Neutrophil (primary cell): ENCODE data around the gene CCBE1.
"Not testable (repeated sequence)": the region's sequence is repeated elsewhere in the genome, so short reads cannot be mapped to it uniquely, and the experiment has no call there.

Experiments
- H3K27ac ChIP-seq: fragments of 200-600 bp; sonication (generic); 2 replicates; pipeline ENCODE4 v1.5.1; 2016; ENCODE audit warnings: mild to moderate bottlenecking, moderate library complexity
- H3K27me3 ChIP-seq: fragments of 200-600 bp; sonication (generic); 2 replicates; pipeline ENCODE4 v1.6.0; 2016; ENCODE audit warnings: mild to moderate bottlenecking
- H3K36me3 ChIP-seq: fragments of 200-600 bp; sonication (generic); 2 replicates; pipeline ENCODE4 v1.5.1; 2017
- H3K4me1 ChIP-seq, 2 experiments: fragments of 200-600 bp in 1 of 2; sonication (generic) in 1 of 2; 1 replicate in 1 of 2; 2 replicates in 1 of 2; pipeline versions ENCODE4 v1.5.1 to v1.6.1; 2013 to 2016; ENCODE audit warnings: low read depth in 1 of 2, low read length in 1 of 2, mild to moderate bottlenecking in 1 of 2, moderate library complexity in 1 of 2; ENCODE audit not compliant: control insufficient read depth in 1 of 2, insufficient read depth in 1 of 2
- H3K4me3 ChIP-seq, 2 experiments: fragments of 200-600 bp in 1 of 2; sonication (generic) in 1 of 2; 1 replicate in 1 of 2; 2 replicates in 1 of 2; pipeline ENCODE4 v1.5.1; 2013 to 2016; ENCODE audit warnings: low read depth in 1 of 2, low read length in 1 of 2, mild to moderate bottlenecking in 1 of 2, moderate library complexity in 1 of 2
- H3K9me3 ChIP-seq: fragments of 200-600 bp; sonication (generic); 2 replicates; pipeline ENCODE4 v1.5.1; 2016
- CTCF ChIP-seq: fragments of 200-600 bp; sonication (generic); IDR thresholded peaks from 2 replicates; pipeline ENCODE4 v1.5.1; 2016; ENCODE audit warnings: antibody characterized with exemption

The CCBE1 gene

DNA sequence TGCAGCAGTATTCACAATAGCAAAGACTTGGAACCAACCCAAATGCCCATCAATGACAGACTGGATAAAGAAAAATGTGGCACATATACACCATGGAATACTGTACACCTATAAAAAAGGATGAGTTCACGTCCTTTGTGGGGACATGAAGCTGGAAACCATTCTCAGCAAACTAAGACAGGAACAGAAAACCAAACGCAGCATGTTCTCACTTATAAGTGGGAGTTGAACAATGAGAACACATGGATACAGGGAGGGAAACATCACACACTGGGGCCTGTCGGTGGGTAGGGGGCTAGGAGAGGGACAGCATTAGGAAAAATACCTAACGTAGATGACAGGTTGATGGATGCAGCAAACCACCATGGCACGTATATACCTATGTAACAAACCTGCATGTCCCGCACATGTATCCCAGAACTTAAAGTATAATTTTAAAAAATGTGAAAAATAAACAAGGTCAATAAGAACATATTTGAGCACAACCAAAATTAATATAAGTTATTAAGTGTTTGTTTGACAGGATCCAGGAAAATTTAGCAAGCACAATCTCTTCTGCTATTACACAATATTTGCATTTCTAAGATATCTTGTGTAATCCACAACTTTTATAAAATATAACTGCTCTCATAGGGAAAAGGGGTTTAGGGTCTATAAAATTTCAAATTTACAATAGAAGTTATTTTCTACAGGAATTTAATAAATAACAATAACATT, 22.9 kb downstream of the CCBE1 start:
- no peaks in the 10 kb centered on the region for H3K9me3 ChIP-seq
- H3K4me1 ChIP-seq = no peaks in the 10 kb centered on the region
- no peak overlapping the region for H3K27ac ChIP-seq
- H3K27me3 ChIP-seq = no peaks in the 10 kb centered on the region
- no peak for TF ChIP-seq CTCF
- H3K36me3 ChIP-seq = no peaks in the 10 kb centered on the region
- H3K4me3 ChIP-seq = no peak overlapping the region

DNA sequence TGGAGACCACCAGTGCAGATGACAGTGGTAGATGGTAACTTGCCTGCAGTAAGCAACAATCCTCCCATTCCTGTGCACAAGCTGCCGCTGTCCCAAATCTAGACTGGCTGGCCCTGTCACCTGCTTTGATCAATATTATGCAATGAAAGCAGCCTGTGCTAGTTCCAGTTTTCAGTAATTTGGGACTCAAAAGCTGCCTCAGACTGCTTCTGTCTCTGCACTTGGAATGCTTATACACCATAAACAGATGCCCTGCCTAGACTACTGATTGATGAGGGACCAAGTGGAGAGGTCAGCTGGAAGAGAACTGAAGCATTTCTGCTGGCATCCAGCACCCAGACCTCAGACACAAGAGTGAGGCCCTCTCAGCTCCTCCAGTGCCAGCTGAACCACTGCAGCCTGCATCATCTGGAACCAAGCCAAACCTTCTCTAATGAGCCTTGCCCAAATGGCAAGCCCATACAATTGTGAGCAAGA, 24.9 kb downstream of the CCBE1 start:
- no peaks in the 10 kb centered on the region for H3K36me3 ChIP-seq

DNA sequence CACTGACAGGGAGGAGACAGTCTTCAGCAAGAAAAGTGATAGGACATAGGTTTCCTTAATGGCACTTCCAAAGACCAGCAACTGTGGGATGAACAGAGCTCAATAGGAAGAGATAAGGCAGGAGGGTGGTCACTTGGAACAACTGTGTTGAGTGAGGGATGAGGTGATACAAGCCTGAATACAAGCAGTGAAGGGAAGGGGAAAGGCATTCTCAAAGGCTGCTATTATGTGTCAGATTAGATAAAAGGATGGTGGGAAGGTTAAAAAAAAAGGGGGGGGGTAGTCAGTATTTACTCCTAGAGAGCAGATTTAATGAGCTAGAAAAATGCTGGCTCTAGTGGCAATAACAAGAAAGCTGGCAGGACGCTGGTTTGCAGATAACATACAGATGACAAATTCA, 25.7 kb downstream of the CCBE1 start:
- Histone ChIP-seq H3K4me3 (no peak overlapping the region), H3K27ac (no peak overlapping the region), H3K9me3 (no peaks in the 10 kb centered on the region), H3K36me3 (no peaks in the 10 kb centered on the region), H3K4me1 (no peaks in the 10 kb centered on the region), H3K27me3 (no peaks in the 10 kb centered on the region)
- TF ChIP-seq CTCF = no peak

More for the DNA sequence above, 24.9 kb downstream of the CCBE1 start:
- no peaks in the 10 kb centered on the region for H3K27me3 ChIP-seq
- TF ChIP-seq CTCF = no peak
- H3K4me3 ChIP-seq = no peak overlapping the region
- no peak overlapping the region for H3K27ac ChIP-seq
- H3K4me1 ChIP-seq = no peaks in the 10 kb centered on the region
- no peaks in the 10 kb centered on the region for H3K9me3 ChIP-seq

DNA sequence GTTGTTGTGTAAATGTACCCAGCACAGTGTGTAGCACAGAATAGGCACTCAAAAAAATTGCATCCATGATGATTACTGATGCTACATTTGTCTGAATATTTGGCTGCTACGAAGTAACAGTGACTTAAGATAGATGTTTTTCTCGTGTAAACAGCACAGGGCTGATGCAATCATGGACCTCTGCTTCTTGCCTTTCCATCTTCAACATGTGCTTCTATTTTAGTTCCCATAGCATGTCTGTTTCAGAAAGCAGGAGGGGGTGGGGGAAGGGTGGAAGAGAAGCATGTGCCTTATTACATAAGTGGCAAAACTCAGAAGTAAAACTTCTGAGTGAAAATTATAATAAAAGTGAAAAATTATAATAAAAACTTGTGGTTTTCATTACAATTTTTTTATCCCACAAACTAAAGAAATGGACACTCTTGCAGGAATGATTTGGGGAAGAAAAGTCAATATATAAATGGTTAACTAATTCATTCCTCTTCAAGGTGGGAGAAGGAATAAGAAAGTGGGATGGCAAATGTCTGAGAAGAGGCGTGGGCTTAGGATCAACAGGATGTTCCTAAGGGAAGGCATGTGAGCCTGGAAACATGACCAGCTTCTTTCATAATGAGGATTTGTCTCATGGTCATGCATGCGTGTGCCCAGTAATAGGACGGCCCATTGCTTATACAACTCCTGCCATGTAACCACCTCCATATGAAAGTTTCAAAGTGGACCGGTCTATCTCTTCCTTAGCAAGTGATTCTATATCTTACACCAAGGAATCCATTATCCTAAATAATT, 27.2 kb downstream of the CCBE1 start:
- Histone ChIP-seq H3K9me3 (no peaks in the 10 kb centered on the region), H3K4me1 (no peaks in the 10 kb centered on the region), H3K4me3 (no peak overlapping the region), H3K27me3 (no peaks in the 10 kb centered on the region), H3K27ac (no peak overlapping the region), H3K36me3 (no peaks in the 10 kb centered on the region)
- TF ChIP-seq CTCF = no peak

DNA sequence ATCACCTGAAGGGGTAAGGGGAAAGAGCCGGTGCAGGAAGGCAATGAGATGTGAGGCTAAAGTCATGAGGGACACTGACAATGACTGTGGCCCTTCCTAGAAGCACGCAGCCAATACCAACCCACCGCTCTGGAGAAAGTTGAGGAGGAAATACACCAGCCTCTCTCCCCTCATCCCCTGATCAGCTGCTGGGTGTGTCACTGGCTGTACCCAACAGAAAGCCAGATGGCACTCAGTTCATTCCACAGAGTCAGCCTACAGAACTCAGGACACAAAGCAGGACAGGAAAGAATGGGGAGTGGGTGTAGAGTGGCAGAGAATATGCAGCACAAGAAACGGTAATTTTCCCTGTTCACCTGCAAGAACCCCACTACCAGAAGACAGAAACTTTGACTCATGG, 29.7 kb downstream of the CCBE1 start:
- H3K27me3 ChIP-seq = peaks cover 1% of the 10 kb centered on the region
- H3K9me3 ChIP-seq = no peaks in the 10 kb centered on the region
- no peaks in the 10 kb centered on the region for H3K4me1 ChIP-seq
- H3K27ac ChIP-seq = no peak overlapping the region
- H3K4me3 ChIP-seq = no peak overlapping the region
- TF ChIP-seq CTCF = no peak
- no peaks in the 10 kb centered on the region for H3K36me3 ChIP-seq

DNA sequence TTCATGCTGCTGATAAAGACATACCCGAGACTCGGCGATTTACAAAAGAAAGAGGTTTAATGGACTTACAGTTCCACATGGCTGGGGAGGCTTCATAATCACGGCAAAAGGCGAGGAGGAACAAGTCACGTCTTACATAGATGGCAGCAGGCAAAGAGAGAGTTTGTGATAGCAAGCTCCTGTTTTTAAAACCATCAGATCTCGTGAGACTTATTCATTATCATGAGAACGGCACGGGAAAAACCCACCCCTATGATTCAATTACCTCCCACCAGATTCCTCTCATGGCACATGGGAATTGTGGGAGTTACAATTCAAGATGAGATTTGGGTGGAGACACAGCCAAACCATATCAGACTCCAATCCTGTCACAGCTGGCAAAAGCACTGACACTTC, 31.2 kb downstream of the CCBE1 start:
- H3K4me1 ChIP-seq, H3K9me3 ChIP-seq, H3K4me3 ChIP-seq, H3K27ac ChIP-seq, H3K27me3 ChIP-seq, H3K36me3 ChIP-seq: not testable (repeated sequence)
